OCI-LY1 (cell line): ENCODE data around the gene CTNND2.

Experiments used
- CTCF ChIP-seq: fragments of 200-600 bp; sonication (generic), shearing (Covaris generic); IDR thresholded peaks from 2 replicates; pipeline ENCODE4 v1.5.1; 2017; ENCODE audit warnings: mild to moderate bottlenecking, antibody characterized with exemption, low read length, moderate library complexity, mixed read lengths
- EZH2 ChIP-seq: fragments of 200-600 bp; sonication (generic), shearing (Covaris generic); IDR thresholded peaks from 2 replicates; pipeline ENCODE4 v1.8.0; 2017; ENCODE audit warnings: borderline replicate concordance, mixed run types, mild to moderate bottlenecking, antibody characterized with exemption, low read length, moderate library complexity, mixed read lengths

GRCh38 chr5:11310158-11310557, 594.1 kb downstream of the CTNND2 start:
- TF ChIP-seq CTCF (no peak), EZH2 (no peak)
